GM18526 (cell line): Measurements from ENCODE around the gene ATP5F1D.
A peak's percentile ranks its signal among the peaks of the same experiment; 100 is the strongest.

Experiments
- POLR2A ChIP-seq: IDR thresholded peaks from 3 replicates; pipeline ENCODE4 v1.6.1; 2011; ENCODE audit not compliant: insufficient read length; ENCODE audit errors: extremely low read depth

Gene ATP5F1D

DNA sequence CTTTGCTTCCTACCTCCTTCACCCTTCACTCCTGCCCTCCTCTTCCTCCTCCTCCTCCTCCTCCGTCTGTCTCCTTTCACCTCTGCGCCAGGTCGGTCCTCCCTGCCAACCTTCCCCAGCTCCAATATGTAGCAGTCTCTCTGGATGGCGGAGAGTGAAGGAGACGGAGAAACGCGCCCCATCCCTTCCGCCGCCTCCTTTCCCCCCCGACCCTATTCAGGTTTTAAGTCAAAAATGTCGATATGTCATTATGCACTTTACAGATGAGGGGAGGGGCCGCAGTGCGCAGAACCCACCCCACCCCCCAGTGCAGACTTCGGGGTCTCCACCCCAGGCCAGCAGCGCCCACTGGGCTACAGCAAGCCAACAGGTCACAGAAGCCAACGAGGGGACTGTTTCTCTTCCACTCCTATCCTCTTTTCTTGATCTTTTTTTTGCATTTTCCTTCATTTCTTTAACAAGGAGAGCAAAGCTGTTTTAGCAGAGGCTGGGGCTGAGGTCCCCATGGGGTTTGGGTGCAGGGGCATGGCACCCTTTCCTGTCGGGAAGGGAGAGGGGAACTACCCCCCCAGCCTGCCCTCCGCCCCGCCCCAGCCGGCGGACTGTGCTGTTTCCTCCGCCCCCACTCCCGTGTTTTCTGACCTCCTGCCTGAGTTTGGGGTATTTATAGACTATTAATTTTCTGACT, 16.1 kb downstream of the ATP5F1D start:
- no peak for TF ChIP-seq POLR2A

DNA sequence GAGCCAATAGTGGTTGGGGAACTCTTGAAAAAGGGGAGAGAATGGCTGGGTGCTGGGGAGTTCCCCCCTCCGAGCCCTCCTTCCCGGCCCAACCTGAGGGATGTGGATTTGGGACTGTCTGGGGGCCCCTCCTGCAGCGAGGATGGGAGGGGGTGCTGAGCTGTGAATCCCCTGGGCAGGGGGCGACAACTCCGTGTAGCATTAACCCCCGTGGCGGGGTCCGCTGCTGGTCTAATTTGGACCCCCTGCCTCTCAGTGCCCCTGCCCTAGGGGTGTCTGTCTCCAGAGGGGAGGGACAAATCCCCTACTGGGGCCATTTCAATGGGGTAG, 16.6 kb downstream of the ATP5F1D start:
- TF ChIP-seq POLR2A, result no peak

- no peak for TF ChIP-seq POLR2A
These were observed 17.2 kb downstream of the ATP5F1D start for GRCh38 chr19:1258707-1259205.

GRCh38 chr19:1259206-1259875, 17.8 kb downstream of the ATP5F1D start:
- peak; percentile 87 for TF ChIP-seq POLR2A

DNA sequence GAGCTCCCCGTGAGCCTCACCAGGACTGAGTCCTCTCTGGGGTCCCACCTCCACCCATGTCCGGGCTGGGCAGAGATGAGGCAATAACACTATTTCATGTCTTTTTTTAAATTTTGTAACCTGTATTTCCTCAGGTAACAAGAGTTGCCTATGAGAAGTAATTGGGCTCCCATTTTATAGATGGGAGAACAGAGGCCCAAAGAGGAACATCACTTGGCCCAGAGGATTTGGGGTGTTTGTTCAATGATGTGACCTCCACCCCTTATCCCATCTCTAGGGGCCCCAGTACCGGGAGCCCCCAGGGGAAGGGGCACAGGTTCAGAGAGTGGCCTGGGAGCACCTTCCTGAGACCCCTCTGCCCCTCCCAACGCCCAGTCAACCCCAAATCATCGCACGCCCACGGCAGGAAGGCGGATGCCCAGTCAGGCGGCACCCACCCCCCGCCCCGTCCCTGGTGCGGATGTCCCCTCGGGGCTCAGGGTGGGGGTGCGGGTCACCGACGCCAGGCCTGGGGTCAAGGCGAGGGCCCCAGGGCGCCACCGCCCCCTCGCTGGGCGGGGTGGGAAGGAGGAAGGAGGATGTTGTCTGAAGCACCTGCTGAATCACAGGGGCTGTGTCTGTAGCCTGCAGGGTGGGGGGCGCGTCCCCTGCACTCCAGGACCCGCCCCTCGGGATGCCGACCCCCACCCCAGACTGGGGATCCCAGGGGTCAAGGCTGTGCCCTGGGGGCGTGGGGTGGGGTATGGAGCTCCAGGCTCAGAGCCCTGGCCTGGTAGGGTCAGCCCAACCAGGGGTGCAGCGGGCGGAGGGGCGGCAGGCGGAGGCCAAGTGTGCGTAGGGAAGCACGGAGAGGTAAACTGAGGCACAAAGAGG, 18.6 kb downstream of the ATP5F1D start:
- TF ChIP-seq POLR2A, result peak; percentile 18

DNA sequence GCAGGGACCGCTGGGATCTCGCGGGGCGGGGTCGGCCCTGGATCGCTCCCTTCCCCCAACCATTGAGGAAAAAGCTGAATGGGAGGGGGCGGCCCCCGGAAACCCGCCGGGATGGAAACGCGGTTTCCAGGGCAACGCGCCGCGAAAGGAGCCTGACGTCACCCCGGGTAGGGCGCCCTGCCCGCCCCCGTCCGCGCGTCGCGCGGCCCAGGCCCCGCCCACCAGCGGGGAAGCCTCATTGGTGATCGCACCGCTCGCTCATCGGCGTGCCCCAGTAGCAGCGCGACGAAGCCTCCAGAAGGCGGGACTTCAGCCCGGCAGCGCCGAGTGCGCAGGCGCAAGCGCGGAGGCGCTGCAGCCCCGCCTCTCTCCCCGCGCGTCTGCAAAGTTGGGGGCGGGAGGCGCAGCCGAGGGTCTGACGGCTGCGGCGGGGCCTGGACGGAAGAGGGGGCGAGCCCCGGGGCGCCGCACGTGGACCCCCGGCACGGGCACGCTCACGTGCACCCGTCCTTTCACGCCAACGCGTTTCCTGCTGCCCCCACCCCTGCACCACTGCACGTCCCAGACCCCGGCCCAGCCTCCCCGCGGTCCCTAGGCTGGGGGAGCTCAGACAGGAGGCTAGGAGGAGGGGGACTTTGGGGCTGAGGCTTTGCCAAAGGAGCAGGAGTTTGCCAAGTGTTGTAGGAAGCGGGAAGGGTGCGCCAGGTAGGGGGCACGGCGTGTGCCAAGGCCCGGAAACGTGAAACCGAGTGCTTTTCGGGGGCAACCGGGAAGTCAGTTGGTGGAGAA, 19.4 kb downstream of the ATP5F1D start:
- TF ChIP-seq POLR2A, result peak; percentile 43

GRCh38 chr19:1261538-1261797, 19.9 kb downstream of the ATP5F1D start:
- no peak for TF ChIP-seq POLR2A

GRCh38 chr19:1261798-1262622, 20.5 kb downstream of the ATP5F1D start:
- TF ChIP-seq POLR2A, result peak; percentile 15

DNA sequence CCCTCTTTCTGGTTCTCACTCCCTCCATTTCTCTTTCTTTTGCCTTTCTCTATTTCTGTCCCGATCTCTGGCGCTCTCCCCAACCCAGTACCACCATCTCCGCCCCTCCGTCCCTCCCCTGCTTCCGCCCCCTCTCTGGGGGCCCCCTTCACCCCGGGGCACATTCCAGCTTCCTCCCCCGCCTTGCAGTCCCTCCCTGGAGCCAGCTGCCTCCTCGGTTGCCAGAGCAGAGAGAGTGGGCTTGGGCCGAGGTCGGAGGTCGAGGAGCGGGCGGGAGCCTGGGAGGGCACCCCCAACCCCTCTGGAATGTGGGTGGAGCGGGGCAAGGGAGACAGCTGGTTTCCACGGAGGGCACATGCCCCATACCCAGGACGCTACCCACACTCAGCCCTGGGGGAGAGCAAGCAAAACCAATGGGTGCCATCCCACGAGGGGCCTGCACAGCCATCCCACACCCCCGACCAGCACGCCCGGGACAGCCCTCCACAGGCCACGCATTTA, 21.1 kb downstream of the ATP5F1D start:
- TF ChIP-seq POLR2A, result no peak

GRCh38 chr19:1263188-1263587, 21.6 kb downstream of the ATP5F1D start:
- no peak for TF ChIP-seq POLR2A

DNA sequence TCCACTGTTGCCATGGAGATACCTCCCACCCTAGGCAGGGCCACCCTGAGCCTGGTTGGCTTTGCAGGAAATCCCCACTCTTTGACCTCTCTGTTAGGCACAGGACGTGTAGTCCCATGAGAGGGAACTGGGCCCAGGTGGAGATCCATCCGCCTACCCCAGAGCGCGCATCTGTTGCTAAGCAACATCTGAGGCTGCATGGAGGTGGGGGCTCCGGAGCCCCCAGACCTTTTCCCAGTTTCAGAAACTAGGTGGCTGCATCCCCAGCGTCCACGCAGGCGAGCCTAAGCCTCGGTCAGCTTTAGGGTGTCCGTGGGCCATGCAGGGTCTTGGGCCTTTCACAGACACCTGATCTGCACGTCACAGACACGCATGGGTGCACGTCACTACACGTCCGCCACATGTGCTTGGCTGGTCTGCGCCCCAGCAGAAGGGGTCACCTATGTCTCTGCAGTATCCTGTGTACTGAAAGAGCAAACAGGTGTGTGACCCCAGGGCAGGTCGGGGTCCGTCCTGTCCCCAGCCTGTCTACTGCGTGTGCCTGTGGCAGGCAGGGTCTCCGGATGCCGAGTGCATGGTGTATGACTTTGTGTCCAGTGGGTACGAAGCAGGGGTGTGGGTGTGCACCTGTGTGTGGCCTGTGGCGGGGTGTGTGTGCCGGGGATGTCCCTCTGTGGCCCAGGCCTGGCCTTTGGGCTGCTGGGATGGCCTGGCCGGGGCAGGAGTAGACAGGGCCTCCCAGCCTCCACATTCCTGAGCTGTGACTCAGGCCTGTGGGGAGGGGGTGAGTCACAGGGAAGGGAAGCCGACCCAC, 23.5 kb downstream of the ATP5F1D start:
- TF ChIP-seq POLR2A, result no peak

DNA sequence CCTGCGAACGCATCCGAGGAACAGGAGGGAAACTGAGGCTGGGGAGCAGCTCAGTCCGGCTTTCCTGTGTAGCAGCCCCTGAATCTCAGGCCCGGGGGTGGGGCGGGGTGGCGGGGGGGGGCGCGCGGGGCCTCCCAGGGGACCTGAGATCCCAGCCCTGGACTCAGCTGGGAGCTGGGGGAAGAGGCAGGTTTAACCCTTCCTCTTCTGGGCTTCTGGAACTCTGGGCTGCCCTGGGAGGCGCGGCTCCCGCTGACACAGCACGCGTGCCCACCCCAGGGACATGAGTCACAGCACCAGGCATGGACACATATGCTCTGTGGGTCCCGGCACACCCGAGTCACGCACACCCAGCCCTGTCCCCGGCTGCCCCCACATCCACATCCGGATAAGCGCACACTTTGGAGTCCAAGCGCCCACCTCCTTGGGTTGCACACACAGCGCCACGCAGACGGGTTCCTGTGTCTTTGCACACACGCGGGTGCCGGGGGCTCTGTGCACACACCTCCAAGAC, 24.1 kb downstream of the ATP5F1D start:
- no peak for TF ChIP-seq POLR2A
